Esophagus mucosa (tissue), 1 donor: ENCODE results near the gene RXRG. TPM values are rescaled to one million over a fixed set of nuclear protein-coding genes. Genes with fewer than 3 reads are reported as not detected.

Experiments used
- ATAC-seq: fragments of 200-7000 bp; cut with Tn5 transposase; one replicate; pipeline ENCODE4 v1.9.1; 2020
- total RNA-seq: library from RNA; stranded (reverse); gene quantifications from one replicate; pipeline ENCODE4 v1.2.4, GENCODE V29; 2023
- donor health status: DM: yes; HTN: yes; CAD: no.

The RXRG gene
- total RNA-seq, 1 donor from 2014 or later = 0.24 TPM

- no peak for ATAC-seq
These were observed 4.2 kb upstream of the RXRG start for GRCh38 chr1:165449131-165449530.

DNA sequence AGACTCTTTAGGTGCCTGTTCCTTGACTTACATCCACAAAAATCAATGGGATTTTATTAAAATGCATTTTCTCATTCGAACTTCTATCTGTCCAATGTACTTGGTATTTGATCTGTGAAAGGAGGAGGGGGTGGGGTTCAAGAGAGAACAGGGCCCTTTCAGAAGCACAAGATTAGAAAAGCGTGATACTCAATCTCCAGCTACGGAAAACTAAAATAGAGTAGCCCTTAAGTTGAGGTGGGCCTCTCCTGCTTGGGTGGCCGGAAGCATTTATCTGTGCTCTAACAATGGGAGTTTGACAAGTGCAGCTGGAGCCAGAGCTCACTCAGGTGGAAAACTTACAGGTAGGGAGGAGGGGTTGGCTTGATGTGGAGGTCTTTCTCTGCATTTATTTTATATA lies 462 bp upstream of the RXRG start:
- no peak for ATAC-seq

GRCh38 chr1:165443539-165444311 lies 1.2 kb downstream of the RXRG start:
- no peak for ATAC-seq

GRCh38 chr1:165442653-165443052 lies 2.3 kb downstream of the RXRG start:
- ATAC-seq = no peak

DNA sequence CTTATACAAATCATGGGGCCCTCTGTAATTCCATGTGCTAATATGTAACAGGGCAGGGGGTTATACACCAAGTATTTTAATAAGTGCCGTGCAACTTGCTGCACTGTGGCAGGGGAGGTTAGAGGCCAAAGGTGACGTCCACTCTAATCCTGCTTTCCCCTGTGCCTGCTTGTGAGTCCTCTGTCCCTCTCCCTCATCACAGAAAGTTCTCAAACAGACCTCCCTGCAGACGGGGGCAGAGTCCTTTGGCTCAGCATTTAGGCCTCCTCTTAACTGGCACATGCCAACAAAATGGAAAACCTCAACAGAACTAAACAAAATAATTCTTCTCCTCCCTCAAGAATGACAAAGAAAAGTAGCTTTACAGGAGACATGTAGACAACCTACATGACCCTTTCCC lies 2.9 kb downstream of the RXRG start:
- no peak for ATAC-seq

GRCh38 chr1:165441166-165441880 lies 3.6 kb downstream of the RXRG start:
- no peak for ATAC-seq

- ATAC-seq = no peak
These were observed 5.6 kb downstream of the RXRG start for GRCh38 chr1:165439330-165439729.

- ATAC-seq = no peak
These were observed 7.9 kb downstream of the RXRG start for GRCh38 chr1:165436994-165437393.

DNA sequence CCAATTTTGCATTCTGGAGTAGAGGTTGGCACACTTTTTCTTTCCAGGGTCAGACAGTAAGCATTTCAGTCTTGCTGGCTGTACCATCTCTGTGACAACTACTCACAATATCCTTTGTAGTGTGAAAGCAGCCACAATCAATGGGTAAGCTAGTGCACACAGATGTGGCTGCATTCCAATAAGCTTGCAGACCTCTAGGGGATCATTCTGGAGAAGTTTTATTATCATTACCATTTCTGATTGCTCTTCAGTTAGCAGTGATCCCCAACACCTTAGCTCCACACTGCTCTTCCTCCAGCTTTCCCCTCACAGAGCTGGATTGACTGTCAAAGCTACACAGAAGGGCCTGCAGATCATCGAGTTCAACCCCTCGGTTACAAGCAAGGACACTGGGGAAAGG lies 9.1 kb downstream of the RXRG start:
- no peak for ATAC-seq

- ATAC-seq = no peak
These were observed 10.6 kb downstream of the RXRG start for GRCh38 chr1:165434281-165434680.

DNA sequence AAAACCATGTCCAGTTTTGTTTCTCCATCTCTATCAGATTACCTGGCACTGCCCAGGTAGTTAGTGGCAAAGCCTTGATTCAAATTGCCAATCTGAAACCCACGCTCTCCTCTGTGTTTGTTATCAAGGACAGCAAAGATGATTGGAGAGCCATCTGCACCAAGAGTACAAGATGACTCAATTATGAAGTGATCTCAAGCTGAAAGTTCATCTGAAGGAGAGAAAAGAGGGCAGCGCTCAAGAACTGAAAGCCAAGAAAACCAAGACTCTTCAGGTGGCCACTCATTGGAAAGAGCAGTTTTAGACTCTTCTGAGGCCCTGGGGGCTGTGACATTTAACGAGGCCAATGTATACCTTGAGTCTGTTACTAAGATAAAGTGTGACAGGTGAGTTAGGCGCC lies 13.8 kb downstream of the RXRG start:
- ATAC-seq = no peak

- ATAC-seq = no peak
These were observed 18.2 kb downstream of the RXRG start for GRCh38 chr1:165426745-165427144.

DNA sequence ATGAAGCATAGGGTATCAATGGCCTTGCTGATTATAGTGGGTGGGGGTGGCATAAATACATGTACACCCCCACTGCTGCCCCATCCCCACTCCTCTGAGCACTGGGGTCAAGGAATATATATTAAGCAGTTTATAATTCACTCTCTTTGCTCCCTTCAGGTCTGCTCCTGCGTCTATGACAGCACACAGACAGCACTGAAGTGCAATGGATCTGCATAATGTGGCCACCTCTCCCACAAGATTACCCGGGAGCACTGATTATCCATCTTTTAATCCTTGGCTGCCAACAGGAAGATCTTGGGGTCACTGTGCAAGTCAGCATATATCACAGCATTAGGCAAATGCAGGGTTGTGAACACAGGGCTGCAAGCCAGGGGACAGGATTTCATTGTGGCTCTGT lies 19.3 kb downstream of the RXRG start:
- ATAC-seq = no peak

- no peak for ATAC-seq
These were observed 20.3 kb downstream of the RXRG start for GRCh38 chr1:165424454-165425216.

GRCh38 chr1:165423136-165423535 lies 21.8 kb downstream of the RXRG start:
- no peak for ATAC-seq

DNA sequence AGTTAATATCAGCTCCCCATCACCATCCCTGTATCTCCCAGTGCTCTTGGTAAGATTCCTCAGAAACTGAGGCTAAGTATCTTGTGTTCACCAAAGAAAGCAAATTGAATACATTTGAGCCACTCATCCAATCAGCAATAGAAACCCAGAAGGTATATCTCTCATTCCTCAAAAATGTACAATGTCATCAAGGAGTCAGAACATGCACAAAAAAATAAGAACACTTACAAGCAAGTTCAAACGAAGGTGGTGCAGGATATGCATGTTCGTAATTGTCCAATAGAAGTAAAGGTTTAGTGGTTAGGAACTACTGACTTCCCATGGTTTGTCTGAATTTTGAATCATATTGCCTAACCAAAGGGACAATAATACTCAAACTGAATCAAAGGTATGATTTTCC lies 24.3 kb downstream of the RXRG start:
- ATAC-seq = peak; percentile 29

- ATAC-seq = no peak
These were observed 25.1 kb downstream of the RXRG start for GRCh38 chr1:165419839-165420238.

DNA sequence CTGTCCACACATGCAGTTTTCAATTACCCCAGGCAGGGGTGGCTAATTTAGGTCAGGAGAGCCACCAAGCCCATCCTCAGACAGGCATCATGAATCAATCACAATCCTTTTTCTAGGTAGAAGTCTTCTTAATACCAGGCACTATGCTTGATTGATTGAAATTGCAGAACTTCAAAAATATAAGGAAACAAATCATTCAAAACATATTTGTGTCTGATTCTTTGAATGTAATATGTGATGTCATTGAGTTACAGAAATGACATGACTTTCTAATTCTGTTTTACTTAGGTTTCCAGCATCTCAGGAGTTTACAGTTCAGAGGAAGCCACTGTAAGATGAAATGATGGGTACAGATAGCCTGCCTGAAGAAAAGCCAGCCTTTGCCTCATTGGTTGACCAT lies 26.7 kb downstream of the RXRG start:
- no peak for ATAC-seq

GRCh38 chr1:165416876-165417275 lies 28.1 kb downstream of the RXRG start:
- ATAC-seq = no peak

- ATAC-seq = no peak
These were observed 29.9 kb downstream of the RXRG start for GRCh38 chr1:165415068-165415467.

DNA sequence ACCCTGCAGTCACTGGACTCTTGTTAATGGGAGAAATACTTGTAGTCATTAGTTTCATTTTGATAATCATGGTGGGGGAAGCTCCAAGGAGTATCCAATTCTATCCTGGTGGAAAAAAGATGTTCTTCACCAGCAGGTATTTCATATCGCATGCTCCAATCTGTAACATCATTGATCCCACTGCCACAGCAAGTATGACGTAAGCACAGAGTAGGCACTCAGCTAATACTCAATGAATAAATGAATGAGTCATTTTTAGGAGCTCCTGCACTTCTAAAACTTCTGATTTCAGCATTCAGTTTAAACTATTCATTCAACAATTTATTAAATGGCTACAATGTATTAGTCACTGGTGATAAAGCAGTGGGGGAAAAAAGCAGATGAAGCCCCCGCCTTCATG lies 30.3 kb downstream of the RXRG start:
- ATAC-seq = no peak

DNA sequence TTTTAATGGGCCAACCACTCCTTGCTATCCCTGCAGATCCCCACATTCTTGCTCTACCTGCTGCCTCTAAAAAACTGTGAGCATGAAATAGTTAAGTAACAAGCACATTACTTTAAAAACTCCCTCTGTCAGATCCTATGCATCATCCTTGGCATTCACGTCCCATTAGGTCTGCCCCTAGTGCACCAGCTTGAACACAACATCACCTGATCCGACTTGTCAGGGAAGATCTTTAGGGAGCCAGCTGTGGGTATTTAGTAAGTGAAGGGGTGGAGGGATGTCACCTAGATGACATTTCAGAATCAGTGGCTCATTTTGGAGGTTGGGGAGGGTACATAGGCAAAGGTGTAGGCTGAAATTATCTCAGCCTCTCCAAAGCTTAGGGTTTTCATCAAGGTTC lies 33.5 kb downstream of the RXRG start:
- peak; percentile 26 for ATAC-seq

DNA sequence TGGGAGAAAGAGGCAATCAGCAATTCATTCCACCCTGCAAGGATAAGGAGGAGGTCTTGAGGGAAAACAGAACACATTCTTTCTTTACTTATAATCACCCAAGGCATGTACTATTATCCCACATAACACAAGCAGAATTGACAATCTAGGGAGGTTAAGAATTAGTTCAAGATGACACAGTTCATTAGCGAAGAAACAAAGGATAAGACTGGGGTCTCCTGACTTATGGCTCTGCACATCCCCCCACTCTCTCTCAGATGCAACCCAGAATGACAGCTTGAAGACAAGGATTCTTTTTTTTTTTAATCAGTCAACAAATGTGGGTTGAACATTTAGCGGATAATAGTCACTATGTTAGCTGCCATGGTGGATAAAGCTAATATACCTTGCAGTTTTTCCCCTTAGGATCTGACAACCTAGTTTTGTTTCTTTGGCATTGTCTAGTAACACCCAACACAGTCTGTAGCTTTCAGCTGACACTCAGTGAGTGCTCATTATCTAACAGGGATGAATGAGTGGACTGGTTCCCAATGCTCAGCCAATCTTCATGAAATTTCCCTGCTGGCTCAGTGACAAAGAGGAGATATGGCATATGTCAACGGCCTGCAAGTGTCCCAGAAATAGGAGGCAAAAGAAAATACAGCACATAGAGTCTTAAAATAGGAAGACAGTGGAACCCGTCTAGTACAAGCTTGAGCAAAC lies 35.1 kb downstream of the RXRG start:
- ATAC-seq = no peak
